Measurements from ENCODE around the gene ARMC6.

The ARMC6 gene

DNA sequence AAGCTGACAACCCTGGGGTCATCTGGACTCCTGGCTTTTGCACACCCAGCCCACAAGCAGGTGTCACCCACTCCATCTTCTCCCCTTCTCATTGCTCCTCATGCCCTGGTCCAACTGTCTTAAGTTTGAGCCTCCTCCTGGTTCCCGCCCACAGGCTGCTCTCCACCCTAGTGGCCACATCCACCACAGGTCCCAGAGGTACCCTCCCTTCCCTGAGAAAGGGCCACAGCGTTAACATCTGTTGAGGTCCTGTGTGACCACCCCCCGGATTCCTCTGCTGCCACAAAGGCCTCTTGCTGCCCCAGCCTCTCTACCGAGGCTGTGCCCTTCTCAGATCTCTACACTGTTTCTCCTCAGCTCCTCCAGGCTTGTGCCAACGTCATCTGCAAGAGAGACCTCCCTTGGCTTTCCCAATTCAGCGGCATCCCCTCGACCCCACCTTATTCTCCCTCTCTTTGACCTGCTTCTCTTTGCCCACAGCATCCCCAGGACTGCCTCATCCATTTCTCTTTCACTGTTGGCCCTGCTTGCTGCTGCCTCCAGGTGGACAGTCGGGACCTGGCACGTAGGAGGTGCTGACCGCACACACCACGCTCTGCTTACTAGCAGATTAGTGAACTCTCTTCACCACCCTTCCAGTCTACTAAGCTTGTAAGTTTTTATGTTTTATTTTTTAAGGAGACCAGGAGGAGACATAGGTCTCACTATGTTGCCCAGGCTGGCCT is 33.3 kb upstream of the ARMC6 start:
- peak; percentile 52 for DNase-seq (ENCODE audit: low read depth)
- no peak overlapping the region for H3K4me3 ChIP-seq (ENCODE audit: low read depth, low read length)
- TF ChIP-seq, protein P1, sequence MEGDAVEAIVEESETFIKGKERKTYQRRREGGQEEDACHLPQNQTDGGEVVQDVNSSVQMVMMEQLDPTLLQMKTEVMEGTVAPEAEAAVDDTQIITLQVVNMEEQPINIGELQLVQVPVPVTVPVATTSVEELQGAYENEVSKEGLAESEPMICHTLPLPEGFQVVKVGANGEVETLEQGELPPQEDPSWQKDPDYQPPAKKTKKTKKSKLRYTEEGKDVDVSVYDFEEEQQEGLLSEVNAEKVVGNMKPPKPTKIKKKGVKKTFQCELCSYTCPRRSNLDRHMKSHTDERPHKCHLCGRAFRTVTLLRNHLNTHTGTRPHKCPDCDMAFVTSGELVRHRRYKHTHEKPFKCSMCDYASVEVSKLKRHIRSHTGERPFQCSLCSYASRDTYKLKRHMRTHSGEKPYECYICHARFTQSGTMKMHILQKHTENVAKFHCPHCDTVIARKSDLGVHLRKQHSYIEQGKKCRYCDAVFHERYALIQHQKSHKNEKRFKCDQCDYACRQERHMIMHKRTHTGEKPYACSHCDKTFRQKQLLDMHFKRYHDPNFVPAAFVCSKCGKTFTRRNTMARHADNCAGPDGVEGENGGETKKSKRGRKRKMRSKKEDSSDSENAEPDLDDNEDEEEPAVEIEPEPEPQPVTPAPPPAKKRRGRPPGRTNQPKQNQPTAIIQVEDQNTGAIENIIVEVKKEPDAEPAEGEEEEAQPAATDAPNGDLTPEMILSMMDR (IDR thresholded peaks at IDR 0.05; ENCODE audit: low read depth, low read length), result peak; percentile 24
- TF ChIP-seq POLR2A (IDR thresholded peaks at IDR 0.05; ENCODE audit: extremely low read depth, insufficient read length), result no peak

DNA sequence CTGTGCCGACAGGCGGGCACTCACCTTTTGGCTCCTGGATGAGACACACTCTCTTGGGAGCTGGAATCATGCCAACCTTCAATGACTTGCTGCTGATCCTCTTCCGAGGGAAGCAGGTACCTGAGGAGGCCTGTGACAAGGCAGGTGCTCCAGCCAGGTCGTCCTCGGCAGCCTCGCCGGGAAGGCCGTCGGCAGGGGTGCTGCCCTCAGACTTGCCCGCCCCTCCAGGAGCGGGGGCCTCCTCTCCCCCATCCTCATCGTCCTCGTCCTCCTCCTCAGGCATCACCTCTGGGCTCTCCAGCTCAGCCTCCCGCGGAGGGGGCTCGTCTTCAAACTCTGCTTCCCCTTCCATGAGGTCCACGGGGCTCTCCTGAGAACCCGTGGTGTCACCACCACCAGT is 29.3 kb upstream of the ARMC6 start:
- H3K4me3 ChIP-seq (ENCODE audit: low read depth, low read length), result no peak overlapping the region
- TF ChIP-seq, protein P2, sequence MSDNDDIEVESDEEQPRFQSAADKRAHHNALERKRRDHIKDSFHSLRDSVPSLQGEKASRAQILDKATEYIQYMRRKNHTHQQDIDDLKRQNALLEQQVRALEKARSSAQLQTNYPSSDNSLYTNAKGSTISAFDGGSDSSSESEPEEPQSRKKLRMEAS (IDR thresholded peaks at IDR 0.05; ENCODE audit: low read depth, low read length), result no peak
- TF ChIP-seq MYC (IDR thresholded peaks at IDR 0.05; ENCODE audit: low read depth, low read length) (no peak), POLR2A (IDR thresholded peaks at IDR 0.05; ENCODE audit: extremely low read depth, insufficient read length) (no peak)
- TF ChIP-seq, protein P1 (IDR thresholded peaks at IDR 0.05; ENCODE audit: low read depth, low read length), result no peak
- DNase-seq (ENCODE audit: low read depth), result no peak

DNA sequence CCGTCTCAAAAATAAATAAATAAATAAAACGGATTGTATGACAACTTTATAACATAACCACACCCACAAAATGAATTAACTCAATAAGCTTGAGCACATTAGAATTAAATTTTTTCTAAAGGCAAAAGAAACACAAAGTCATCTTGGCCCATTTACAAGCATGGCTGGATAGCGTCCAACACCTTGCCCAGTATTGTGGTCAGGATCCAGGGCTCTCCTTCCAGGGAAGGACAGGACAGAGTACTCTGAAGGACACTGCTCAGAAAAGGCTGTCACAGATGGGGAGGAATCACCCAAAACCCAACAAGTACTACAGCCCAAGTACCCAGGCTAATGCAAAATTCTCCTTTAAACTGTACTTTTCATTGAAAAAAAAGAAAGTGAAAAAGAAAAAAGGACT is 27.2 kb upstream of the ARMC6 start:
- no peak for DNase-seq (ENCODE audit: low read depth)
- TF ChIP-seq MYC (IDR thresholded peaks at IDR 0.05; ENCODE audit: low read depth, low read length), result no peak
- no peak for TF ChIP-seq POLR2A (IDR thresholded peaks at IDR 0.05; ENCODE audit: extremely low read depth, insufficient read length)
- TF ChIP-seq, protein P1 (IDR thresholded peaks at IDR 0.05; ENCODE audit: low read depth, low read length), result no peak
- TF ChIP-seq, protein P2 (IDR thresholded peaks at IDR 0.05; ENCODE audit: low read depth, low read length), result no peak
- no peak overlapping the region for H3K4me3 ChIP-seq (ENCODE audit: low read depth, low read length)

DNA sequence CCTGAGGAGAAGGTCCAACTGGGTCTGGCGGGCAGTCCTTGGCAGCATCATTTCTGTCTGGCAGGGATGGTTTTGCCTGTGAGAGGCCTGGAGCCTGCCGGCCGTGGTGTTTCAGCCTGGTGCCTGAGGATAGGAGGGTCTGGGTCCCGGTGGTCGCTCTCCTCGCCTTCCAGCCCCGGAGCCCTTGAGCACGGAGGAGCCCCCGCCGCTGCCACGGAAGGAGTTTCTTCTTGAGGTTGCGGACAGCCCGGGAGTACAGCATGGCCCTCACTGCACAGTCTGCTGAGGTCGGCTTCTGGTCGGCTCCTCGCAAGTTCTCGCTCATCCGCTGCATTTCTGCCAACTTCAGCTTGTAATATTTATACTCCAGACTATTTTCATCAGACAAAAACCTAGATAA is 23.5 kb upstream of the ARMC6 start:
- H3K4me3 ChIP-seq (ENCODE audit: low read depth, low read length), result no peak overlapping the region
- no peak for TF ChIP-seq POLR2A (IDR thresholded peaks at IDR 0.05; ENCODE audit: extremely low read depth, insufficient read length)
- no peak for TF ChIP-seq MYC (IDR thresholded peaks at IDR 0.05; ENCODE audit: low read depth, low read length)
- TF ChIP-seq, protein P1 (IDR thresholded peaks at IDR 0.05; ENCODE audit: low read depth, low read length), result no peak
- TF ChIP-seq, protein P2 (IDR thresholded peaks at IDR 0.05; ENCODE audit: low read depth, low read length), result no peak
- DNase-seq (ENCODE audit: low read depth), result no peak

DNA sequence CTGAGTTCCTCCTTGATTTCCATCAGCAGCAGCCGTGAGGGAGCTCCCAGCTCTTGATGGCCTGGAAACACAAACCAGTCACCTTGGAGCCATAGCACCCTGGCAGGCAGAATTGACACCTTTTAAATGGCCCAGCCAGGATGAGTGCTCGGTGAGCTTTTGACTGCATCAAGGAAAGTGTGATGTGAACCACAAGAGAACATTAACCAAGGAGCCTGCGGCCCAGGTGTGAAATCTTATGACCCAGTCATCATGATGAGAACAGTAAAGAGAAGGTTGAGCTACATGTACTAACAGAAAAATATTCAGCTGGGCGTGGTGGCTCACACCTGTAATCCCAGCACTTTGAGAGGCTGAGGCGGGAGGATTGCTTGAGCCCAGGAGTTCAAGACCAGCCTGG is 22.9 kb upstream of the ARMC6 start:
- TF ChIP-seq POLR2A (IDR thresholded peaks at IDR 0.05; ENCODE audit: extremely low read depth, insufficient read length), result no peak
- TF ChIP-seq, protein P2 (IDR thresholded peaks at IDR 0.05; ENCODE audit: low read depth, low read length), result no peak
- no peak for TF ChIP-seq MYC (IDR thresholded peaks at IDR 0.05; ENCODE audit: low read depth, low read length)
- TF ChIP-seq, protein P1 (IDR thresholded peaks at IDR 0.05; ENCODE audit: low read depth, low read length), result no peak
- no peak for DNase-seq (ENCODE audit: low read depth)
- H3K4me3 ChIP-seq (ENCODE audit: low read depth, low read length), result no peak overlapping the region

Measured in NB4 (cell line).